Type B pancreatic cell (in vitro differentiated cells): Measurements from ENCODE around the gene ABTB1. TPM values are rescaled to one million over a fixed set of nuclear protein-coding genes. Genes with fewer than 3 reads are reported as not detected.

Experiments used
- DNase-seq: peaks from one replicate; pipeline ENCODE4 v3.0.0; 2021; ENCODE audit warnings: mixed read lengths; ENCODE audit not compliant: unreplicated experiment; ENCODE audit errors: extremely low spot score
- H3K27ac Mint-ChIP-seq: 2 replicates; pipeline ENCODE4 v1.8.0; 2021; ENCODE audit warnings: mild to moderate bottlenecking, mixed read lengths
- H3K27me3 Mint-ChIP-seq: 2 replicates; pipeline ENCODE4 v1.8.0; 2021; ENCODE audit warnings: mixed read lengths
- H3K36me3 Mint-ChIP-seq: 2 replicates; pipeline ENCODE4 v1.8.0; 2021; ENCODE audit warnings: mixed read lengths
- H3K4me1 Mint-ChIP-seq: one replicate; pipeline ENCODE4 v1.8.0; 2021; ENCODE audit warnings: mixed read lengths; ENCODE audit not compliant: unreplicated experiment
- H3K4me3 Mint-ChIP-seq: 2 replicates; pipeline ENCODE4 v1.8.0; 2021; ENCODE audit warnings: mild to moderate bottlenecking, mixed read lengths
- H3K9me3 Mint-ChIP-seq: 2 replicates; pipeline ENCODE4 v1.8.0; 2021; ENCODE audit warnings: mixed read lengths
- total RNA-seq: library from RNA; stranded (reverse); gene quantifications from 2 replicates; pipeline ENCODE4 v1.2.1, GENCODE V29; 2021; ENCODE audit warnings: low replicate concordance
- TF ChIP-seq, protein P1 (sequence below): fragments of 200-600 bp; sonication (generic); conservative IDR thresholded peaks from 2 replicates; pipeline ENCODE4 v1.5.0; 2021; ENCODE audit warnings: antibody characterized with exemption, mild to moderate bottlenecking

ABTB1 gene
- total RNA-seq, 1 donor from 2014 or later: 17.8 TPM

DNA sequence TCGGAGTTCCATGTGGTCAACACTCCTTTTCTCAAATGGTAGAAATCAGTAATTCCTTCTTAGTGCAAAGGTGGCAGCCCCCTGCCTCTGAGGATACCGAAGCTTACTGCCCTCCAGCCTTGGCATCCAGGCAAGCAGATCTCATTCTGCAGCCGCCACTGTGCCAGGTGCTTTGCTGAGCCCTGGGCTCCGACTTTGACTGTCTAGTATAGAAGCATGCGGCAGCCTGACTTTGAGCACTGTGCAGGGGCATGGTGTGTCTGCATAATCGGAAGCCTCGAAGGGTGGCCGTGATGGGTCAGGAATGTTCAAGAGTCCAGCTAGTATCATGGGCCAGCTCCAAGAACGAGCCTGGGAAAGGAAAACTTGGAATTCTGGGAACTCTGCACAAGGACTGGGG is 39.7 kb downstream of the ABTB1 start:
- Mint-ChIP-seq H3K27ac (no peak overlapping the region), H3K9me3 (no peaks in the 10 kb centered on the region), H3K4me1 (peaks cover 28% of the 10 kb centered on the region), H3K4me3 (no peak overlapping the region), H3K27me3 (peaks cover 15% of the 10 kb centered on the region), H3K36me3 (no peaks in the 10 kb centered on the region)
- TF ChIP-seq, protein P1, sequence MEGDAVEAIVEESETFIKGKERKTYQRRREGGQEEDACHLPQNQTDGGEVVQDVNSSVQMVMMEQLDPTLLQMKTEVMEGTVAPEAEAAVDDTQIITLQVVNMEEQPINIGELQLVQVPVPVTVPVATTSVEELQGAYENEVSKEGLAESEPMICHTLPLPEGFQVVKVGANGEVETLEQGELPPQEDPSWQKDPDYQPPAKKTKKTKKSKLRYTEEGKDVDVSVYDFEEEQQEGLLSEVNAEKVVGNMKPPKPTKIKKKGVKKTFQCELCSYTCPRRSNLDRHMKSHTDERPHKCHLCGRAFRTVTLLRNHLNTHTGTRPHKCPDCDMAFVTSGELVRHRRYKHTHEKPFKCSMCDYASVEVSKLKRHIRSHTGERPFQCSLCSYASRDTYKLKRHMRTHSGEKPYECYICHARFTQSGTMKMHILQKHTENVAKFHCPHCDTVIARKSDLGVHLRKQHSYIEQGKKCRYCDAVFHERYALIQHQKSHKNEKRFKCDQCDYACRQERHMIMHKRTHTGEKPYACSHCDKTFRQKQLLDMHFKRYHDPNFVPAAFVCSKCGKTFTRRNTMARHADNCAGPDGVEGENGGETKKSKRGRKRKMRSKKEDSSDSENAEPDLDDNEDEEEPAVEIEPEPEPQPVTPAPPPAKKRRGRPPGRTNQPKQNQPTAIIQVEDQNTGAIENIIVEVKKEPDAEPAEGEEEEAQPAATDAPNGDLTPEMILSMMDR: no peak
- no peak for DNase-seq

DNA sequence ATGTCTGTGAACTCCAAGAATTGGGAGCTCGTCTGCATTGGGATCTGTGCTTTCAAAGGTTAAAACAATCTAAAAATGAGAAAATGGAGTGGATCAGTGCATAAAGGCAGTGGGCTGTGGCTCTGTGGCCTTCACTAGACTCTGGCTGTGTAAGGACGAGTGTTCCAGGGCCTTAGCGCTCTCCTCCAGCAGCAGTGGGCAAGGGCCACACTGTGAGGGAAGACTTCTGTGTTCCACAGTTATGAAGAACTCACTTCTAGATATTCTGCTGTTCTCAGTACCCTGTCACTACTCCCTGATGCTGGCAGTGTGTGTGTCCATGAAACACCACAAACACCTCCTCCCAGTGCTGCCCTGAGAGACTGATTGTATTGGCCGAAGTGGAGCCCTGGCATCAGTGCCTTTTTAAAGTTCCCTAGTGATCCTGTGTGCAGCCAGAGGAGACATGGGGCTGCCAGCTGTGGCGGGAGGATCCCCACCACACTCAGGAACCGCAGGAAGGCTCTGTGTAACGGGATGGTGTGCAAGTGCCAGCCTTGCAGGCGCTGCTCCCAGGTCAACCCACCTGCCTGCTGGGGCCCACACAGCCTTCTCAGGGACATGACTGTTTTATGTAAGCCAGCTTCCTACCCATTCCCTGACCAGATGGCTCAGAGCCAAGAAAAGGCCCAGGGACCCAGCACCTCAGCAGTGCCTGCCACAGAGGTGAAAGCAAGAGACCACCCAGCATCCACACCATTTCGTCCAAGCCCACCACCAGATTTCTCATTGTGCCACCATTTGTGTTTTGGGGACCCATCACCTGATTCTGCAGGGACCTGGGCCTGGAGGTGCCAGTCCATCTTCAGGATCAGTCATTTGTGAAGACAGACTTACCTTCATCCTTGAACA is 40.4 kb downstream of the ABTB1 start:
- no peak overlapping the region for H3K27ac Mint-ChIP-seq
- TF ChIP-seq, protein P1: no peak
- no peak overlapping the region for H3K4me3 Mint-ChIP-seq
- no peaks in the 10 kb centered on the region for H3K36me3 Mint-ChIP-seq
- peaks cover 15% of the 10 kb centered on the region for H3K27me3 Mint-ChIP-seq
- no peak for DNase-seq
- peaks cover 26% of the 10 kb centered on the region for H3K4me1 Mint-ChIP-seq
- H3K9me3 Mint-ChIP-seq: no peaks in the 10 kb centered on the region

DNA sequence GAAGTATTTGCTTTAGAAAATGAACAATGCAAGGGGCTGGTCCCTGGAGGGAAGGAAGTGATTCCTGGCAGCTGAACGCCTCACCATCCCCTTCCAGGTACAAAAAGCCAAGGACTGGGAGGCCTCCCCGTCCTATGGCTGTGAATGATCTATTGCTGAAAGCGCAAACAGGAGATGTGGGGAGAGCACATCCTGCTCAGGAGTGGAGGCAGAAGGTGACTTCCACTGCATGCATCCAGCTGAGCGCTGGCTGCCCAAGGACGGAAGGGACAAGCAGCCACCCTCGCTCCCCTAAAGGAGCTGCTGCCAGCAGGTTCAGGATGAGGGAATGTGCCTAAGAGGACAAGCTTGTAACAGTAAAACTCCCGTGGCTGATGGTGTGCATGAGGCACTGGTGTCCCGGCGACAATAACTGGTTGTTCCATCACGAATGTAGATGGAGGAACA is 41.4 kb downstream of the ABTB1 start:
- no peak overlapping the region for H3K4me3 Mint-ChIP-seq
- TF ChIP-seq, protein P1: no peak

DNA sequence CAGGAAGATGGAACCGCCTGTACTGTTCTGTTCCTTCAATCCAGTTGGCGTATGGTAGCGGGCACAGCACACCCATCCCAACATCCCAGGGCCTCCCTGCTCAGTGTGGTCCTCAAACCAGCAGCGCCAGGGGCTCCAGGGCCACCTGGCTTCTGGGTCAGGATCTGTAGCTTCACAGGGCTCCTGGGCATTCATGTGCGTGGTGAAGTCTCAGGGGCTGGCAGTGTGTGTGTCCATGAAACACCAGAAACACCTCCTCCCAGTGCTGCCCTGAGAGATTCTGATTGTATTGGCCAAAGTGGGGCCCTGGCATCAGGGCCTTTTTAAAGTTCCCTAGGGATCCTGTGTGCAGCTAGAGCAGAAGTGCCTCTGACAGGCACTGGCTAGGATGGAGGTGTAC is 42.1 kb downstream of the ABTB1 start:
- DNase-seq: no peak
- no peaks in the 10 kb centered on the region for H3K36me3 Mint-ChIP-seq
- H3K4me3 Mint-ChIP-seq: no peak overlapping the region
- H3K27me3 Mint-ChIP-seq: peaks cover 15% of the 10 kb centered on the region
- H3K27ac Mint-ChIP-seq: no peak overlapping the region
- H3K4me1 Mint-ChIP-seq: peaks cover 28% of the 10 kb centered on the region
- H3K9me3 Mint-ChIP-seq: no peaks in the 10 kb centered on the region
- TF ChIP-seq, protein P1: no peak

More for the DNA sequence above, 41.4 kb downstream of the ABTB1 start:
- Mint-ChIP-seq H3K36me3 (no peaks in the 10 kb centered on the region), H3K4me1 (peaks cover 22% of the 10 kb centered on the region), H3K27ac (no peak overlapping the region), H3K9me3 (no peaks in the 10 kb centered on the region), H3K27me3 (peaks cover 15% of the 10 kb centered on the region)
- no peak for DNase-seq

- no peak overlapping the region for H3K4me3 Mint-ChIP-seq
- peaks cover 28% of the 10 kb centered on the region for H3K4me1 Mint-ChIP-seq
- DNase-seq: no peak
- H3K27me3 Mint-ChIP-seq: peaks cover 17% of the 10 kb centered on the region
- H3K36me3 Mint-ChIP-seq: no peaks in the 10 kb centered on the region
- TF ChIP-seq, protein P1: no peak
- H3K27ac Mint-ChIP-seq: no peak overlapping the region
- H3K9me3 Mint-ChIP-seq: no peaks in the 10 kb centered on the region
Measured at GRCh38 chr3:127715532-127715931, 42.8 kb downstream of the ABTB1 start.
